ENCODE data around the gene PPP5C.

- TF ChIP-seq CTCF (IDR thresholded peaks at IDR 0.05): no peak
- no peak for TF ChIP-seq ZFX (IDR thresholded peaks at IDR 0.05; ENCODE audit: borderline replicate concordance)
Observed at GRCh38 chr19:46381346-46381745, 34.5 kb downstream of the PPP5C start.
